Natural killer cell (primary cell): ENCODE measurements around the gene BAG2. TPM values are rescaled to one million over a fixed set of nuclear protein-coding genes. Genes with fewer than 3 reads are reported as not detected.

Experiments
- ATAC-seq, 3 donors: fragments of 150-1000 bp in 2 of 3; fragments of 200-7000 bp in 1 of 3; cut with Tn5 transposase; 1 replicate in 1 of 3; 2 replicates in 2 of 3; pipeline ENCODE4 v1.10.0; 2021; ENCODE audit warnings: mild to moderate bottlenecking in 2 of 3, moderate library complexity in 2 of 3
- DNase-seq, 2 donors: peaks; one replicate each; pipeline versions ENCODE4 v3.0.0 to v3.0.0-alpha.2; 2013 to 2021; ENCODE audit warnings: mixed read lengths in 1 of 2
- H3K27ac ChIP-seq: one replicate; pipeline ENCODE4 v1.5.1; 2013; ENCODE audit warnings: mild to moderate bottlenecking, low read length
- H3K27me3 ChIP-seq: one replicate; pipeline ENCODE4 v1.6.1; 2013; ENCODE audit warnings: low read length; ENCODE audit not compliant: control insufficient read depth, insufficient read depth
- H3K36me3 ChIP-seq: one replicate; pipeline ENCODE4 v1.6.1; 2013; ENCODE audit warnings: low read length; ENCODE audit not compliant: control insufficient read depth, insufficient read depth
- H3K4me1 ChIP-seq: one replicate; pipeline ENCODE4 v1.6.1; 2013; ENCODE audit warnings: low read length; ENCODE audit not compliant: control insufficient read depth, insufficient read depth
- H3K4me3 ChIP-seq: one replicate; pipeline ENCODE4 v1.5.1; 2013; ENCODE audit warnings: low read length
- H3K9me3 ChIP-seq: one replicate; pipeline ENCODE4 v1.6.1; 2013; ENCODE audit warnings: low read length; ENCODE audit not compliant: control insufficient read depth, insufficient read depth
- H3K27ac Mint-ChIP-seq, 2 donors: one replicate each; pipeline ENCODE4 v1.8.0; 2022; ENCODE audit warnings: mild to moderate bottlenecking in 2 of 2, mixed read lengths in 2 of 2, moderate library complexity in 1 of 2
- H3K27me3 Mint-ChIP-seq, 2 donors: one replicate each; pipeline ENCODE4 v1.8.0; 2022; ENCODE audit warnings: low read depth in 2 of 2, mixed read lengths in 2 of 2
- H3K36me3 Mint-ChIP-seq: one replicate; pipeline ENCODE4 v1.8.0; 2022; ENCODE audit warnings: mixed read lengths
- H3K4me1 Mint-ChIP-seq, 2 donors: one replicate each; pipeline ENCODE4 v1.8.0; 2022; ENCODE audit warnings: mixed read lengths in 2 of 2
- H3K4me3 Mint-ChIP-seq: one replicate; pipeline ENCODE4 v1.8.0; 2022; ENCODE audit warnings: mild to moderate bottlenecking, moderate library complexity, mixed read lengths
- H3K9me3 Mint-ChIP-seq, 2 donors: one replicate each; pipeline ENCODE4 v1.8.0; 2022; ENCODE audit warnings: mixed read lengths in 2 of 2
- WGBS: methylation state at CpG from one replicate; pipeline ENCODE4 v1.1.7; 2013; ENCODE audit warnings: missing lambda C conversion rate; ENCODE audit not compliant: insufficient coverage; 5-methylcytosine and 5-hydroxymethylcytosine counted together
- intact Hi-C: fragments of 100-400 bp; cut with micrococcal nuclease; formaldehyde crosslinking; loops from one replicate; pipeline ENCODE4 v1.14.2; 2022
- total RNA-seq, 4 donors: library from RNA; stranded (reverse); fragments of 120-200 nt in 1 of 4; gene quantifications; one replicate each; pipeline versions ENCODE4 v1.2.3 to v1.2.4, GENCODE V29; 2013 to 2022
- TF ChIP-seq, protein P1 (sequence below): fragments of 200-600 bp; IDR thresholded peaks from one replicate; pipeline ENCODE4 v1.8.0; 2022; ENCODE audit warnings: antibody characterized with exemption

The BAG2 gene
- total RNA-seq, 3 donors from 2014 or later (not counting 1 experiment from before 2014, with no cell fraction given) = 2.8 to 3.6 (median 3.2) TPM

GRCh38 chr6:57162028-57162427 lies 10.1 kb upstream of the BAG2 start:
- no peaks in the 10 kb centered on the region for H3K27me3 Mint-ChIP-seq
- Histone ChIP-seq H3K36me3 (peaks cover 40% of the 10 kb centered on the region), H3K9me3 (no peaks in the 10 kb centered on the region), H3K27me3 (no peaks in the 10 kb centered on the region), H3K4me1 (no peaks in the 10 kb centered on the region), H3K27ac (no peak overlapping the region), H3K4me3 (no peak overlapping the region)
- peaks cover 0 to 2% of the 10 kb centered on the region in 2 donors for H3K9me3 Mint-ChIP-seq
- DNase-seq (no peak), ATAC-seq (no peak)
- WGBS = 100% methylated on average over 1 of the region's 2 CpGs
- no peaks in the 10 kb centered on the region for H3K4me1 Mint-ChIP-seq
- no peak overlapping the region for H3K27ac Mint-ChIP-seq
- H3K4me3 Mint-ChIP-seq = no peak overlapping the region
- TF ChIP-seq, protein P1, sequence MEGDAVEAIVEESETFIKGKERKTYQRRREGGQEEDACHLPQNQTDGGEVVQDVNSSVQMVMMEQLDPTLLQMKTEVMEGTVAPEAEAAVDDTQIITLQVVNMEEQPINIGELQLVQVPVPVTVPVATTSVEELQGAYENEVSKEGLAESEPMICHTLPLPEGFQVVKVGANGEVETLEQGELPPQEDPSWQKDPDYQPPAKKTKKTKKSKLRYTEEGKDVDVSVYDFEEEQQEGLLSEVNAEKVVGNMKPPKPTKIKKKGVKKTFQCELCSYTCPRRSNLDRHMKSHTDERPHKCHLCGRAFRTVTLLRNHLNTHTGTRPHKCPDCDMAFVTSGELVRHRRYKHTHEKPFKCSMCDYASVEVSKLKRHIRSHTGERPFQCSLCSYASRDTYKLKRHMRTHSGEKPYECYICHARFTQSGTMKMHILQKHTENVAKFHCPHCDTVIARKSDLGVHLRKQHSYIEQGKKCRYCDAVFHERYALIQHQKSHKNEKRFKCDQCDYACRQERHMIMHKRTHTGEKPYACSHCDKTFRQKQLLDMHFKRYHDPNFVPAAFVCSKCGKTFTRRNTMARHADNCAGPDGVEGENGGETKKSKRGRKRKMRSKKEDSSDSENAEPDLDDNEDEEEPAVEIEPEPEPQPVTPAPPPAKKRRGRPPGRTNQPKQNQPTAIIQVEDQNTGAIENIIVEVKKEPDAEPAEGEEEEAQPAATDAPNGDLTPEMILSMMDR = no peak
- H3K36me3 Mint-ChIP-seq = peaks cover 19% of the 10 kb centered on the region
- intact Hi-C loops = no loop called here

DNA sequence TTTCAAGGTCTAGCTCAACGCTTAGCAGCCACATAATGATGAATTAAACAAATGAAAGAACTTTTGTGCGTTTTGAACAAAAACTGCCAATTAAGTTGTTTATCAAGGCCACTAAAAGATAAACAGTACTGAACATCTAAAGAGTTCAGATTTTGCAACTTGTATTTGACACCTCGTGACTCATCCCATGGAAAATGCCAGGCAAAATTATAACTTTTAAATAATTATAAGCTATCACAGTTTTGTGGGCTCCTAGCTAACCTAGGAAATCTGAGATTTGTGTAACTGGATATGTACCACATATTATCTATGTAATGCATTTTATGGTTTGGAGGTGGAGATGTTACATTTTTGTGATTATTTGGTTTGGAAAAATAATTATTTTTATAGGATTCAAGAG lies 9.6 kb upstream of the BAG2 start:
- no peak overlapping the region for H3K4me3 Mint-ChIP-seq
- peaks cover 41% of the 10 kb centered on the region for H3K36me3 ChIP-seq
- no peak overlapping the region for H3K4me3 ChIP-seq
- H3K27ac Mint-ChIP-seq = no peak overlapping the region
- H3K27ac ChIP-seq = no peak overlapping the region
- H3K27me3 Mint-ChIP-seq = no peaks in the 10 kb centered on the region
- no peaks in the 10 kb centered on the region for H3K9me3 ChIP-seq
- H3K36me3 Mint-ChIP-seq = peaks cover 19% of the 10 kb centered on the region
- intact Hi-C loops = no loop called here
- H3K27me3 ChIP-seq = no peaks in the 10 kb centered on the region
- ATAC-seq (no peak), DNase-seq (no peak)
- no peaks in the 10 kb centered on the region for H3K4me1 ChIP-seq
- H3K4me1 Mint-ChIP-seq = no peaks in the 10 kb centered on the region
- TF ChIP-seq, protein P1 = no peak
- WGBS = 98% methylated on average over 2 of the region's 3 CpGs
- H3K9me3 Mint-ChIP-seq = peaks cover 0 to 2% of the 10 kb centered on the region in 2 donors

GRCh38 chr6:57163956-57164355 lies 8.2 kb upstream of the BAG2 start:
- TF ChIP-seq, protein P1 = no peak
- ATAC-seq (no peak), DNase-seq (no peak)
- intact Hi-C loops = no loop called here
- Histone ChIP-seq H3K4me1 (no peaks in the 10 kb centered on the region), H3K27ac (no peak overlapping the region), H3K9me3 (no peaks in the 10 kb centered on the region), H3K4me3 (no peak overlapping the region), H3K36me3 (peaks cover 36% of the 10 kb centered on the region), H3K27me3 (no peaks in the 10 kb centered on the region)
- Mint-ChIP-seq H3K36me3 (peaks cover 19% of the 10 kb centered on the region), H3K9me3 (peaks cover 0 to 2% of the 10 kb centered on the region in 2 donors), H3K27me3 (no peaks in the 10 kb centered on the region), H3K4me3 (no peak overlapping the region), H3K4me1 (no peaks in the 10 kb centered on the region), H3K27ac (no peak overlapping the region)
- 80% methylated on average over 1 of the region's 2 CpGs for WGBS

DNA sequence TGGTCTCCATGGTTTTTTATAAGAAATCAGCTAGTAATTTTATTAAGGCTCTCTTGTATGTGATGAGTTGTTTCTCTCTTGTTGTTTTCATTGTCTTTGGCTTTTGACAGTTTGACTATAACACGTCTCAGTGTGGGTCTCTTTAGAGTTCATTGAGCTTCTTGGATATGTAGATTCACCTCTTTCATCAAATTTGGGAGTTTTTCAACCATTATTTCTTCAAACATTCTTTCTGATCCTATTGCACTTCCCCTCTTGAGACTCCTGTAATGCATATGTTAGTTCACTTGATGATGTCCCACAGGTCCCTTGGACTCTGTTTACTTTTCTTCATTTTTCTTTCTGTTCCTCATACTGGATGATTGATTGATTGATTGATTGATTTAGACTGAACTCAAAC lies 7.0 kb upstream of the BAG2 start:
- Mint-ChIP-seq H3K9me3 (peaks cover 0 to 2% of the 10 kb centered on the region in 2 donors), H3K4me3 (no peak overlapping the region), H3K27ac (no peak overlapping the region), H3K36me3 (peaks cover 19% of the 10 kb centered on the region), H3K4me1 (no peaks in the 10 kb centered on the region), H3K27me3 (no peaks in the 10 kb centered on the region)
- Histone ChIP-seq H3K4me1 (no peaks in the 10 kb centered on the region), H3K27me3 (no peaks in the 10 kb centered on the region), H3K36me3 (peaks cover 36% of the 10 kb centered on the region), H3K9me3 (no peaks in the 10 kb centered on the region), H3K27ac (no peak overlapping the region), H3K4me3 (no peak overlapping the region)
- TF ChIP-seq, protein P1 = no peak
- 100% methylated on average over 1 of the region's 1 CpG for WGBS
- intact Hi-C loops = no loop called here
- ATAC-seq (no peak), DNase-seq (no peak)
